ENCODE data around the gene SDF4. TPM values are rescaled to one million over a fixed set of nuclear protein-coding genes. Genes with fewer than 3 reads are reported as not detected.

Gene SDF4
- total and polyA plus RNA-seq, 2 donors (not counting 1 experiment from before 2014, with no cell fraction given) = 100 to 143 TPM

DNA sequence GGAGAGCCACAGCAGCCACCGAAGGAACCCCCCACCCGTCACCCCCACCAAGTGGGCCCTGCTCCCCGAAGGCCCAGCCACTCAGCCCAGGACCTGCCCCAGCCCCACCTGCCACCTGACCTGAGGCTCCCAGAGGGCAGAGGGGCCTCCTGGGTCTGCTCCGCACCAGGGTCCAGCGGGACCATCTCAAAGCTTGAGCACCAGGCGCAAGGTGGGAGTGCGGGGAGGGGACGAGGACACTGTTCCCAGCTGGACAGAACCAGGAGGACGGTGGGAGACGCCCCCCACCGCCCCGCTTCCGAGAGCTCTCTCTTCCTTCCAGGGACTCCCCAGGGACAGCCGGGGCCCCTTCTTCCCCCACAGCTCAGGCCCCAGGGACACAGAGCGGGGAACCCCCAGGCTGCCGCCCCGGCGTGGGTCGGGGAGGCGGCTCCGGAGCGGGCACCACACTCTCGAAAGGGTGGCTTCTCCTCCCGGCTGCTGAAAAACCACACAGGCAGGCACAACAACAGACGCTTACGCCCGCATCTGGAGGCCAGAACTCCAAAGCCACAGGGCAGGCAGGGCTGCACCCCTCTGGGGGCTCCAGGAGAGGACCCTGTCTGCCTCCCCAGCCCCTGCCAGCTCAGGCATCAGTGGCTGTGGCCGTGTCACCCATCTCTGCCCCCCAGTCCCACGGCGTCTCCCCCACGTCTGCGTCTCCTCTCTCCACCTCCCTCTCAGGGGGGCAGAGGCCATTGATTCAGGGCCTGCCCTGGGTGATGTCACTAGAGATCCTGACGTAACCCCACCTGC lies 60.1 kb downstream of the SDF4 start:
- H2AFZ ChIP-seq (ENCODE audit: insufficient read depth, low read depth, low read length, poor library complexity, severe bottlenecking) = peak overlapping the region; percentile 31
- no peaks in the 10 kb centered on the region for H4K20me1 ChIP-seq (ENCODE audit: control insufficient read depth, insufficient read depth, low read length, poor library complexity, severe bottlenecking)
- H3K27me3 ChIP-seq (replicated peaks in 1 of 4; ENCODE audit: control extremely low read depth in 1 of 4, control insufficient read depth in 3 of 4, insufficient read depth in 4 of 4, low read length in 3 of 4) = peaks cover 0 to 29% (median 12%) of the 10 kb centered on the region in 4 experiments
- 18% methylated on average over 27 of the region's 33 CpGs for WGBS (ENCODE audit: insufficient coverage)
- H3K9ac ChIP-seq (ENCODE audit: low read length) = peak overlapping the region; percentile 45
- DNase-seq (peak; percentile 90), ATAC-seq (ENCODE audit: low read depth) (peak; percentile 86)
- ChIA-PET POLR2A (interaction anchor here (0.5 to 2.6 kb wide), 9 partner anchors 8 to 50 kb away, joined by 3 to 15 read pairs (median 5); no protein-coding TSS in a partner anchor), CTCF (interaction anchor here (1.2 to 5.3 kb wide), 2 partner anchors 50 to 59 kb away, joined by 3 to 31 read pairs; no protein-coding TSS in a partner anchor)
- intact Hi-C loops (cut with micrococcal nuclease) = loop anchor here (2.0 to 5.0 kb wide), 4 partner anchors 27 to 49 kb away; no protein-coding TSS in a partner anchor
- H3K79me2 ChIP-seq (ENCODE audit: control insufficient read depth, insufficient read depth, low read length) = no peaks in the 10 kb centered on the region
- peaks cover 0 to 17% (median 0%) of the 10 kb centered on the region in 3 donors for H3K9me3 ChIP-seq (ENCODE audit: control extremely low read depth in 1 of 3, control insufficient read depth in 2 of 3, insufficient read depth in 1 of 3, low read length in 2 of 3)
- Mint-ChIP-seq H3K9me3 (ENCODE audit: insufficient read depth) (no peaks in the 10 kb centered on the region), H3K4me1 (peaks cover 48% of the 10 kb centered on the region), H3K27me3 (peaks cover 7% of the 10 kb centered on the region), H3K4me3 (peak overlapping the region; percentile 83), H3K27ac (peak overlapping the region; percentile 90)
- no peaks in the 10 kb centered on the region for H3K36me3 ChIP-seq (replicated peaks in 1 of 2; ENCODE audit: control extremely low read depth in 1 of 2, control insufficient read depth in 1 of 2, extremely low read depth in 1 of 2, insufficient read depth in 2 of 2, low read length in 1 of 2)
- H3K4me2 ChIP-seq (replicated peaks; ENCODE audit: low read depth, low read length, poor library complexity, severe bottlenecking) = peak overlapping the region; percentile 77
- H3K27ac ChIP-seq (ENCODE audit: low read length in 2 of 2) = peak overlapping the region; percentile 32 to 53
- TF ChIP-seq EZH2 (IDR thresholded peaks at IDR 0.05; ENCODE audit: borderline replicate concordance, insufficient read depth, low read depth, low read length, poor library complexity, severe bottlenecking) = no peak
- TF ChIP-seq, protein P1, sequence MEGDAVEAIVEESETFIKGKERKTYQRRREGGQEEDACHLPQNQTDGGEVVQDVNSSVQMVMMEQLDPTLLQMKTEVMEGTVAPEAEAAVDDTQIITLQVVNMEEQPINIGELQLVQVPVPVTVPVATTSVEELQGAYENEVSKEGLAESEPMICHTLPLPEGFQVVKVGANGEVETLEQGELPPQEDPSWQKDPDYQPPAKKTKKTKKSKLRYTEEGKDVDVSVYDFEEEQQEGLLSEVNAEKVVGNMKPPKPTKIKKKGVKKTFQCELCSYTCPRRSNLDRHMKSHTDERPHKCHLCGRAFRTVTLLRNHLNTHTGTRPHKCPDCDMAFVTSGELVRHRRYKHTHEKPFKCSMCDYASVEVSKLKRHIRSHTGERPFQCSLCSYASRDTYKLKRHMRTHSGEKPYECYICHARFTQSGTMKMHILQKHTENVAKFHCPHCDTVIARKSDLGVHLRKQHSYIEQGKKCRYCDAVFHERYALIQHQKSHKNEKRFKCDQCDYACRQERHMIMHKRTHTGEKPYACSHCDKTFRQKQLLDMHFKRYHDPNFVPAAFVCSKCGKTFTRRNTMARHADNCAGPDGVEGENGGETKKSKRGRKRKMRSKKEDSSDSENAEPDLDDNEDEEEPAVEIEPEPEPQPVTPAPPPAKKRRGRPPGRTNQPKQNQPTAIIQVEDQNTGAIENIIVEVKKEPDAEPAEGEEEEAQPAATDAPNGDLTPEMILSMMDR (IDR thresholded peaks at IDR 0.05) = no peak
- H3K4me1 ChIP-seq (ENCODE audit: control insufficient read depth in 2 of 2, insufficient read depth in 2 of 2, low read length in 2 of 2) = peaks cover 56 to 70% of the 10 kb centered on the region in 2 donors
- H3K4me3 ChIP-seq (ENCODE audit: control extremely low read depth in 1 of 5, extremely low read depth in 1 of 5, insufficient read depth in 1 of 5, low read depth in 2 of 5, low read length in 4 of 5) = peak overlapping the region in 4 of 5 experiments; percentile 24 to 42 (median 34)

Measured in B cell (primary cell).